Ecto neural progenitor cell (in vitro differentiated cells): Measurements from ENCODE around the gene DPP10.
"Not testable (repeated sequence)": the region's sequence is repeated elsewhere in the genome, so short reads cannot be mapped to it uniquely, and the experiment has no call there.

Experiments used
- DNase-seq: peaks from one replicate; pipeline ENCODE4 v3.0.0-alpha.2; 2018; ENCODE audit warnings: low spot score

The DPP10 gene

GRCh38 chr2:114962532-114962931, 520.1 kb downstream of the DPP10 start:
- no peak for DNase-seq

GRCh38 chr2:114968748-114969400, 526.4 kb downstream of the DPP10 start:
- no peak for DNase-seq

- not testable (repeated sequence) for DNase-seq
Observed at GRCh38 chr2:115004321-115004720, 561.9 kb downstream of the DPP10 start.

- no peak for DNase-seq
Observed at GRCh38 chr2:115011721-115012120, 569.3 kb downstream of the DPP10 start.

GRCh38 chr2:115022013-115022412, 579.6 kb downstream of the DPP10 start:
- DNase-seq = not testable (repeated sequence)

- no peak for DNase-seq
Observed at GRCh38 chr2:115034801-115035200, 592.4 kb downstream of the DPP10 start.

- no peak for DNase-seq
Observed at GRCh38 chr2:115036818-115037217, 594.4 kb downstream of the DPP10 start.

- no peak for DNase-seq
Observed at GRCh38 chr2:115057473-115057872, 615.0 kb downstream of the DPP10 start.

- no peak for DNase-seq
Observed at GRCh38 chr2:115070002-115070401, 627.6 kb downstream of the DPP10 start.

GRCh38 chr2:115071534-115071933, 629.1 kb downstream of the DPP10 start:
- DNase-seq = no peak

- no peak for DNase-seq
Observed at GRCh38 chr2:115075800-115076199, 633.4 kb downstream of the DPP10 start.

- DNase-seq = no peak
Observed at GRCh38 chr2:115077626-115078025, 635.2 kb downstream of the DPP10 start.

GRCh38 chr2:115083225-115083624, 640.8 kb downstream of the DPP10 start:
- DNase-seq = no peak

GRCh38 chr2:115083711-115084110, 641.3 kb downstream of the DPP10 start:
- DNase-seq = no peak

- no peak for DNase-seq
Observed at GRCh38 chr2:115084446-115084845, 642.0 kb downstream of the DPP10 start.

GRCh38 chr2:115086051-115086620, 643.7 kb downstream of the DPP10 start:
- DNase-seq = not testable (repeated sequence)

- no peak for DNase-seq
Observed at GRCh38 chr2:115094441-115094840, 652.0 kb downstream of the DPP10 start.

GRCh38 chr2:115105966-115106365, 663.5 kb downstream of the DPP10 start:
- no peak for DNase-seq

GRCh38 chr2:115115135-115115534, 672.7 kb downstream of the DPP10 start:
- no peak for DNase-seq

- DNase-seq = no peak
Observed at GRCh38 chr2:115118306-115118705, 675.9 kb downstream of the DPP10 start.

- DNase-seq = no peak
Observed at GRCh38 chr2:115119086-115119485, 676.6 kb downstream of the DPP10 start.

GRCh38 chr2:115122701-115123100, 680.3 kb downstream of the DPP10 start:
- no peak for DNase-seq

- DNase-seq = no peak
Observed at GRCh38 chr2:115124817-115125216, 682.4 kb downstream of the DPP10 start.

GRCh38 chr2:115129536-115129935, 687.1 kb downstream of the DPP10 start:
- DNase-seq = no peak
